ENCODE measurements around the gene SNX2. TPM values are rescaled to one million over a fixed set of nuclear protein-coding genes. Genes with fewer than 3 reads are reported as not detected.

Gene SNX2
- total RNA-seq, 2 donors from 2014 or later, result 14.8 to 34.0 TPM

DNA sequence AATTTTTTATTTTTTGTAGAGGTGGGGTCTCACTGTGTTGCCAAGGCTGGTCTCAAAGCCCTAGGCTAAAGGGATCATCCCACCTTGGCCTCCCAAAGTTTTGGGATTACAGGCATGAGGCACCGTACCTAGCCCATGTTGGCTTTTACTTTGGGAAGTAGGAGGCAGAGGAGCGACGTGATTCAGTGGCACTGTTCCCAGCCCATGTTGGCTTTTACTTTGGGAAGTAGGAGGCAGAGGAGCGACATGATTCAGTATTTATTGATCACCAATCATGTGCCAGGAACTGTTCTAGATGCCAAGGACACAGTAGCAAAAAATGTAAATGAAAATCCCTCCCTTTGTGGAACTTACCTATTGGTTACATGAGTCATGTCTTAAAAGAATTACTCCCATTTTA, 88.8 kb downstream of the SNX2 start:
- no peak for TF ChIP-seq POLR2A (IDR thresholded peaks at IDR 0.05)
- TF ChIP-seq, protein P1, sequence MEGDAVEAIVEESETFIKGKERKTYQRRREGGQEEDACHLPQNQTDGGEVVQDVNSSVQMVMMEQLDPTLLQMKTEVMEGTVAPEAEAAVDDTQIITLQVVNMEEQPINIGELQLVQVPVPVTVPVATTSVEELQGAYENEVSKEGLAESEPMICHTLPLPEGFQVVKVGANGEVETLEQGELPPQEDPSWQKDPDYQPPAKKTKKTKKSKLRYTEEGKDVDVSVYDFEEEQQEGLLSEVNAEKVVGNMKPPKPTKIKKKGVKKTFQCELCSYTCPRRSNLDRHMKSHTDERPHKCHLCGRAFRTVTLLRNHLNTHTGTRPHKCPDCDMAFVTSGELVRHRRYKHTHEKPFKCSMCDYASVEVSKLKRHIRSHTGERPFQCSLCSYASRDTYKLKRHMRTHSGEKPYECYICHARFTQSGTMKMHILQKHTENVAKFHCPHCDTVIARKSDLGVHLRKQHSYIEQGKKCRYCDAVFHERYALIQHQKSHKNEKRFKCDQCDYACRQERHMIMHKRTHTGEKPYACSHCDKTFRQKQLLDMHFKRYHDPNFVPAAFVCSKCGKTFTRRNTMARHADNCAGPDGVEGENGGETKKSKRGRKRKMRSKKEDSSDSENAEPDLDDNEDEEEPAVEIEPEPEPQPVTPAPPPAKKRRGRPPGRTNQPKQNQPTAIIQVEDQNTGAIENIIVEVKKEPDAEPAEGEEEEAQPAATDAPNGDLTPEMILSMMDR (IDR thresholded peaks at IDR 0.05), result no peak
- DNase-seq, result peak; percentile 4 to 23 (median 10)
- WGBS, 2 donors, result 27 to 56% methylated on average over 4 of the region's 4 CpGs
- no peaks in the 10 kb centered on the region for H3K36me3 ChIP-seq (replicated peaks in 1 of 2; ENCODE audit: insufficient read depth in 1 of 2, low read depth in 2 of 2)
- ATAC-seq, result no peak
- no peak overlapping the region for H3K27ac ChIP-seq
- no peaks in the 10 kb centered on the region for H3K9me3 ChIP-seq
- H3K4me1 ChIP-seq, result peaks cover 8% of the 10 kb centered on the region
- H3K27me3 ChIP-seq, result no peaks in the 10 kb centered on the region
- intact Hi-C loops (cut with DNase I), result no loop called here
- no peak overlapping the region for H3K4me3 ChIP-seq

GRCh38 chr5:122864400-122864799, 89.5 kb downstream of the SNX2 start:
- H3K27ac ChIP-seq, result no peak overlapping the region
- intact Hi-C loops (cut with DNase I), result no loop called here
- DNase-seq (no peak), ATAC-seq (no peak)
- no peak for TF ChIP-seq POLR2A (IDR thresholded peaks at IDR 0.05)
- TF ChIP-seq, protein P1 (IDR thresholded peaks at IDR 0.05), result no peak
- H3K4me3 ChIP-seq, result no peak overlapping the region
- no peaks in the 10 kb centered on the region for H3K27me3 ChIP-seq
- 84 to 89% methylated on average over 6 of the region's 6 CpGs for WGBS, 2 donors
- H3K36me3 ChIP-seq (replicated peaks in 1 of 2; ENCODE audit: insufficient read depth in 1 of 2, low read depth in 2 of 2), result no peaks in the 10 kb centered on the region
- H3K4me1 ChIP-seq, result peaks cover 8% of the 10 kb centered on the region
- H3K9me3 ChIP-seq, result no peaks in the 10 kb centered on the region

- WGBS, 2 donors, result 91 to 93% methylated on average over 1 of the region's 1 CpG
- intact Hi-C loops (cut with DNase I), result no loop called here
- H3K27me3 ChIP-seq, result no peaks in the 10 kb centered on the region
- H3K27ac ChIP-seq, result no peak overlapping the region
- ATAC-seq (no peak), DNase-seq (no peak)
- H3K4me3 ChIP-seq, result no peak overlapping the region
- no peak for TF ChIP-seq POLR2A (IDR thresholded peaks at IDR 0.05)
- TF ChIP-seq, protein P1 (IDR thresholded peaks at IDR 0.05), result no peak
- H3K36me3 ChIP-seq (replicated peaks in 1 of 2; ENCODE audit: insufficient read depth in 1 of 2, low read depth in 2 of 2), result no peaks in the 10 kb centered on the region
- H3K9me3 ChIP-seq, result no peaks in the 10 kb centered on the region
- peaks cover 8% of the 10 kb centered on the region for H3K4me1 ChIP-seq
These were observed 90.0 kb downstream of the SNX2 start for GRCh38 chr5:122864842-122865241.

DNA sequence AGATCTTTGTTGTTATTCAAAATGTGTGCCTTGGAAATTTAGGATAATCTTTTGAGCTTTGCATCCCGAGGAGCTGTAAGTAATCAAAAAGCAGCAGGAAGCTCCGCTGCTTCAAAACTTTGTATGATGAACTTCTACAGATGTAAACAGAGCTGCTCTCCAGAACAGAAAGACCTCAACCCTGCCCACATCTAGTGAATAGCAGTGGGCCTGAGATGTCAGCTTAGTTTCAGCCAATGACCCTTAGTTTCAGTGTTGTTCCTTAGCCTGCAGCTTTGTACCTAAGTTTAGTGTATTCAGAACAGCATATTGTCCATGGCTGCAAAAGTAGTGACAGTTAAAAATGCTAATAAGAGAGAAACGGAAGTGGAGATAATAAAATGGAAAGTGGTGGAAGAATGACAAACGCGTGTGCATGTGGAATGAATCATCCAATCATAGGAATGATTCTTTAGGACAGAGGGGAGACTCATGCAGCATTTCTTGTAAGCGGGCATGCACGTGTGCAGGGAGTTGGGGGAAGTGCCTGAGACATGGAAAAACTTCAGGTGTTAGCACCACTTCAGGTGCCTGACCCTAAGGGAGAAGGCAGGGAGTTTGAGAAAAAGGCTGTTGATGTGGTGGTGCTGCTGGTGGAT, 95.5 kb downstream of the SNX2 start:
- Histone ChIP-seq H3K9me3 (no peaks in the 10 kb centered on the region), H3K27ac (no peak overlapping the region), H3K27me3 (no peaks in the 10 kb centered on the region), H3K4me3 (no peak overlapping the region), H3K4me1 (no peaks in the 10 kb centered on the region), H3K36me3 (replicated peaks in 1 of 2; ENCODE audit: insufficient read depth in 1 of 2, low read depth in 2 of 2) (no peaks in the 10 kb centered on the region)
- WGBS, 2 donors, result 82 to 94% methylated on average over 7 of the region's 7 CpGs
- TF ChIP-seq, protein P1 (IDR thresholded peaks at IDR 0.05), result no peak
- no peak for TF ChIP-seq POLR2A (IDR thresholded peaks at IDR 0.05)
- ATAC-seq, result no peak
- DNase-seq, result no peak
- intact Hi-C loops (cut with DNase I), result no loop called here

GRCh38 chr5:122871661-122872060, 96.8 kb downstream of the SNX2 start:
- TF ChIP-seq, protein P1 (IDR thresholded peaks at IDR 0.05), result no peak
- no peak for TF ChIP-seq POLR2A (IDR thresholded peaks at IDR 0.05)
- ATAC-seq (no peak), DNase-seq (no peak)
- Histone ChIP-seq H3K27ac (no peak overlapping the region), H3K9me3 (no peaks in the 10 kb centered on the region), H3K36me3 (replicated peaks in 1 of 2; ENCODE audit: insufficient read depth in 1 of 2, low read depth in 2 of 2) (no peaks in the 10 kb centered on the region), H3K4me3 (no peak overlapping the region), H3K27me3 (no peaks in the 10 kb centered on the region), H3K4me1 (no peaks in the 10 kb centered on the region)
- 91 to 92% methylated on average over 8 of the region's 8 CpGs for WGBS, 2 donors
- intact Hi-C loops (cut with DNase I), result no loop called here
